K562 (cell line): ENCODE results near the gene AIDA. TPM values are rescaled to one million over a fixed set of nuclear protein-coding genes. Genes with fewer than 3 reads are reported as not detected.
A peak's percentile ranks its signal among the peaks of the same experiment; 100 is the strongest.

Experiments used
- BMI1 ChIP-seq: fragments of 150-350 bp; IDR thresholded peaks from 2 replicates; pipeline ENCODE4 v1.6.1; 2014; ENCODE audit warnings: low read length
- CBFA2T2 ChIP-seq: fragments of 450-650 bp; conservative IDR thresholded peaks from 2 replicates; pipeline ENCODE4 v1.6.1; 2017; ENCODE audit warnings: mild to moderate bottlenecking
- CHD4 ChIP-seq: fragments of 200-600 bp; sonication (generic); IDR thresholded peaks from 3 replicates; pipeline ENCODE4 v1.6.1; 2012; ENCODE audit warnings: low read depth, mild to moderate bottlenecking, mixed read lengths, low read length, inconsistent platforms; ENCODE audit not compliant: insufficient read depth, insufficient replicate concordance, poor library complexity, severe bottlenecking
- CXXC5 ChIP-seq: fragments of 250-450 bp; sonication (Bioruptor Pico); IDR thresholded peaks from 2 replicates; pipeline ENCODE4 v1.8.0; 2022; ENCODE audit warnings: inconsistent platforms, mild to moderate bottlenecking, moderate library complexity
- DACH1 ChIP-seq: fragments of 450-650 bp; IDR thresholded peaks from 2 replicates; pipeline ENCODE4 v1.6.1; 2018; ENCODE audit not compliant: partially characterized antibody
- DMBX1 ChIP-seq: fragments of 250-450 bp; sonication (Bioruptor Pico); IDR thresholded peaks from 2 replicates; pipeline ENCODE4 v1.8.0; 2022; ENCODE audit warnings: inconsistent platforms, mild to moderate bottlenecking, moderate library complexity, borderline replicate concordance
- GABPB1 ChIP-seq: sonication (generic); formaldehyde crosslinking; IDR thresholded peaks from 2 replicates; pipeline ENCODE4 v1.8.0; 2022; ENCODE audit warnings: mild to moderate bottlenecking, missing genetic modification reagents
- GATAD2A ChIP-seq: fragments of 450-650 bp; IDR thresholded peaks from 2 replicates; pipeline ENCODE4 v1.6.1; 2017
- HDAC3 ChIP-seq: fragments of 450-650 bp; IDR thresholded peaks from 2 replicates; pipeline ENCODE4 v1.6.1; 2018; ENCODE audit warnings: borderline replicate concordance, mild to moderate bottlenecking, moderate library complexity; ENCODE audit not compliant: partially characterized antibody
- JUNB ChIP-seq: fragments of 450-650 bp; formaldehyde crosslinking; conservative IDR thresholded peaks from 2 replicates; pipeline ENCODE4 v1.4.0; 2020; ENCODE audit warnings: mild to moderate bottlenecking
- MCM3 ChIP-seq: fragments of 450-650 bp; IDR thresholded peaks from 2 replicates; pipeline ENCODE4 v1.6.1; 2016
- MECOM ChIP-seq: fragments of 250-450 bp; sonication (Bioruptor Pico); IDR thresholded peaks from 2 replicates; pipeline ENCODE4 v1.8.0; 2022; ENCODE audit warnings: inconsistent platforms
- MTA2 ChIP-seq: fragments of 450-650 bp; IDR thresholded peaks from 2 replicates; pipeline ENCODE4 v1.6.1; 2016; ENCODE audit warnings: low read depth
- NCOA1 ChIP-seq: fragments of 450-650 bp; IDR thresholded peaks from 2 replicates; pipeline ENCODE4 v1.6.1; 2016; ENCODE audit warnings: low read depth
- NCOA6 ChIP-seq: fragments of 450-650 bp; IDR thresholded peaks from 2 replicates; pipeline ENCODE4 v1.6.1; 2017; ENCODE audit warnings: mild to moderate bottlenecking
- NFE2 ChIP-seq: IDR thresholded peaks from 2 replicates; pipeline ENCODE4 v1.6.1; 2014; ENCODE audit warnings: antibody characterized with exemption, low read depth
- RBFOX2 ChIP-seq: fragments of 200-400 bp; formaldehyde crosslinking; IDR thresholded peaks from 2 replicates; pipeline ENCODE4 v1.6.1; 2017; ENCODE audit warnings: low read depth, mild to moderate bottlenecking, low read length, moderate library complexity
- SMAD2 ChIP-seq: fragments of 150-350 bp; IDR thresholded peaks from 2 replicates; pipeline ENCODE4 v1.6.1; 2014; ENCODE audit warnings: low read depth, mild to moderate bottlenecking, low read length
- SMARCA4 ChIP-seq: fragments of 450-650 bp; IDR thresholded peaks from 2 replicates; pipeline ENCODE4 v1.6.1; 2016
- SP2 ChIP-seq: IDR thresholded peaks from 2 replicates; pipeline ENCODE4 v1.6.1; 2011; ENCODE audit warnings: mild to moderate bottlenecking, low read depth, low read length, moderate library complexity; ENCODE audit not compliant: poor library complexity, severe bottlenecking; ENCODE audit errors: extremely low read depth
- TEAD4 ChIP-seq, 2 experiments: sonication (generic) in 1 of 2; formaldehyde crosslinking in 1 of 2; IDR thresholded peaks; 2 replicates each; pipeline versions ENCODE4 v1.6.1 to v1.8.0; 2012 to 2022; ENCODE audit warnings: borderline replicate concordance in 1 of 2, inconsistent platforms in 1 of 2, low read length in 1 of 2, mild to moderate bottlenecking in 1 of 2, missing genetic modification reagents in 1 of 2
- ZFP91 ChIP-seq: sonication (generic); formaldehyde crosslinking; IDR thresholded peaks from 2 replicates; pipeline ENCODE4 v1.8.0; 2022; ENCODE audit warnings: mild to moderate bottlenecking, missing genetic modification reagents
- ZNF655 ChIP-seq: fragments of 250-450 bp; sonication (Bioruptor Pico); IDR thresholded peaks from 2 replicates; pipeline ENCODE4 v1.5.0; 2021
- ZSCAN32 ChIP-seq: fragments of 450-650 bp; formaldehyde crosslinking; IDR thresholded peaks from 2 replicates; pipeline ENCODE4 v1.4.0; 2020; ENCODE audit warnings: mild to moderate bottlenecking, moderate library complexity
- polyA plus RNA-seq, 8 experiments: library from polyadenylated mRNA; depleted of rRNA in 4 of 8; stranded (reverse) in 5 of 8; unstranded in 3 of 8; fragments of >200 nt; fragmentation: Nextera tagmentation in 2 of 8; fragmentation: Illumina TruSeq in 1 of 8; extraction: Ambion mirVana in 2 of 8; extraction: Trizol in 1 of 8; gene quantifications; 2 replicates each; pipeline versions ENCODE4 v1.2.1 to v1.2.3, GENCODE V29; 2011 to 2014; ENCODE audit warnings: inconsistent platforms in 1 of 8, missing spikeins in 1 of 8
- total RNA-seq, 7 experiments: library from RNA; depleted of rRNA in 6 of 7; stranded (reverse); fragments of >200 nt in 6 of 7; fragmentation: Illumina TruSeq in 2 of 7; extraction: Trizol in 2 of 7; gene quantifications; 2 replicates each; pipeline versions ENCODE4 v1.2.1 to v1.2.3, GENCODE V29; 2011 to 2021; ENCODE audit warnings: low replicate concordance in 1 of 7
- TF ChIP-seq, protein P1 (sequence below): fragments of 200-800 bp; sonication (Bioruptor generic); IDR thresholded peaks from 2 replicates; pipeline ENCODE4 v1.6.1; 2017; ENCODE audit warnings: missing genetic modification characterization, missing compliant biosample characterization

Gene AIDA
- total and polyA plus RNA-seq, 9 of the 15 experiments (the other 6 are each of a cell fraction or from before 2014, with no cell fraction given), result 18.2 to 77.9 (median 24.9) TPM

DNA sequence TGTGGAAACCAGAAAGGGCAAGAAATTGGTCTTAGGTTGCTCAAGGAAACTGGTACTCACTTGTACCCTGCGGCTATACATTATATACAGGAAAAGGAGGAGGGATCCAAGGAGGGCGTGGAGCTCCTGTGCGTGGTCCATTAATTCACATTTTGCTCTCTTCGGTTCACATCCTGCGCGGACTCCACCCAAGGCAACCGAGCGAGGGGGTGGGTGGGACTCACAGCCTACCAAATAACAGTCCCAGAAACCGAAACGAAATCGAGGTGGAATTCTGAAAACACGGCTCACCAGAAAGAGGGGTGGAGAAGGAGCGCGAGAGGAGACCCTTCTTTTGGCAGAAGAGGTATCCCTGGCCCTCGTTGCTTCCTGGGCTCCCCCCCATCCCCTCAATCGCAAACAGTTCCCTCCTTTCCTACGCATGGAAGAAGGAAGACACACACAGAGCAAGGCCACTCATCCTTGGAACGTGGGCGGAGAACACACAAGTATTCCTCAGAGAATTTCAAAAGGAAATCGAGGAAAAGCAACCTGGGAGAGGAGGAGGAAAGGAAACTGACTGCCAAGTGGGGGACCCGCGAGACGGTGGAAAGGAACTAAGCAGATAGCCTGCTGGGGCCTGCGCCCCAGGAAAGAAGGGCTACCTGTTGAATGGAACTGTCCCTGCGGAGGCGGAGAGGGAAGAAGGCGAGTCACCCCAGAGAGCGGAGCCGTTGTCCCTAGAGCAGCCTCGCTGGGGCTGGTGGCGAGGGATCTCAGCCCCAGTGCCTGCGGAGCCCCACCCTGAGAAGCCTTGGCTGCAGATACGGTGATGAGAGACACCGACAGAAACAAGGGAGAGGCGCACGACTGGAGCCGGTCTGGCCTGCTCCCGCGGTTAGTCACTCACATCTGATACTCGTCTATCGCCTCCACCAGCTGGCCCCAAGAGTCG is 705 bp downstream of the AIDA start (continued):
- TF ChIP-seq SMARCA4 (no peak; the same call in none of the 2 replicates), MCM3 (no peak), HDAC3 (peak; percentile 65), TEAD4 (IDR thresholded peaks at IDR 0.05; ENCODE audit: low read length) (peak; percentile 70), TEAD4 (CRISPR knock-in tag; IDR thresholded peaks at IDR 0.05; ENCODE audit: borderline replicate concordance) (no peak), SP2 (no peak), SMAD2 (no peak), NFE2 (no peak; the same call in 1 of the 2 replicates), NCOA1 (peak; percentile 25; the same call in 1 of the 2 replicates), JUNB (CRISPR knock-in tag) (no peak), ZNF655 (CRISPR knock-in tag) (no peak), DMBX1 (CRISPR knock-in tag) (peak; percentile 71; the same call in 1 of the 2 replicates), MECOM (CRISPR knock-in tag) (0 out of 2 replicates have a peak, but pooled peaks have one; percentile 53), MTA2 (peak; percentile 66), CHD4 (no peak), DACH1 (peak; percentile 73), GATAD2A (peak; percentile 10; the same call in 1 of the 2 replicates), NCOA6 (no peak), RBFOX2 (peak; percentile 80), CBFA2T2 (peak; percentile 82), ZFP91 (CRISPR knock-in tag) (no peak), BMI1 (no peak), ZSCAN32 (CRISPR knock-in tag) (no peak), GABPB1 (peak; percentile 29; the same call in 1 of the 2 replicates), CXXC5 (CRISPR knock-in tag) (no peak; the same call in none of the 2 replicates)
- TF ChIP-seq, protein P1, sequence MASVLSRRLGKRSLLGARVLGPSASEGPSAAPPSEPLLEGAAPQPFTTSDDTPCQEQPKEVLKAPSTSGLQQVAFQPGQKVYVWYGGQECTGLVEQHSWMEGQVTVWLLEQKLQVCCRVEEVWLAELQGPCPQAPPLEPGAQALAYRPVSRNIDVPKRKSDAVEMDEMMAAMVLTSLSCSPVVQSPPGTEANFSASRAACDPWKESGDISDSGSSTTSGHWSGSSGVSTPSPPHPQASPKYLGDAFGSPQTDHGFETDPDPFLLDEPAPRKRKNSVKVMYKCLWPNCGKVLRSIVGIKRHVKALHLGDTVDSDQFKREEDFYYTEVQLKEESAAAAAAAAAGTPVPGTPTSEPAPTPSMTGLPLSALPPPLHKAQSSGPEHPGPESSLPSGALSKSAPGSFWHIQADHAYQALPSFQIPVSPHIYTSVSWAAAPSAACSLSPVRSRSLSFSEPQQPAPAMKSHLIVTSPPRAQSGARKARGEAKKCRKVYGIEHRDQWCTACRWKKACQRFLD, result no peak
